ENCODE results near the gene APIP. TPM values are rescaled to one million over a fixed set of nuclear protein-coding genes. Genes with fewer than 3 reads are reported as not detected.

APIP gene
- total RNA-seq, 1 donor from 2014 or later: 26.3 TPM

- H3K4me1 Mint-ChIP-seq (ENCODE audit: low read depth): no peaks in the 10 kb centered on the region
Measured at GRCh38 chr11:34865261-34865660, 50.9 kb downstream of the APIP start.

DNA sequence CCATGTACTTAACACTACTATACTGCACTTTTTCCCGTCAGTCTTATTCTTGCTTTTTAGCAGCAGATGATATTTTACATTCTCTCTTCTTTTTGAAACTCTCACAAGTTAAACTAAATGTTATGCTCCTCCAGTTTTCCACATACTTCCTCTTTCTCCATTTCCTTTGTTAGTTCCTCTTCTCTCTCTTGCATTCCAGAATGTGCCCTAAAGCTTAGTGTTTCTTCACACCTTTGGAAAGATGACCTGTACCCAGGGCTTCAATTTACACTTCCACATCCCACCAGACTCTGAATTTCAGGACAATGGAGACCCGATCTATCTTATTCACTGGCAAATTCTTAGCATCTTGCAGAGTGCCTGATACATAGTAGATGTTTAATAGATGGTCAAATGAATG is 51.8 kb downstream of the APIP start:
- intact Hi-C loops (cut with micrococcal nuclease): no loop called here
- H3K27ac Mint-ChIP-seq: no peak overlapping the region
- no peak for DNase-seq (ENCODE audit: low spot score)
- no peaks in the 10 kb centered on the region for H3K4me1 Mint-ChIP-seq (ENCODE audit: low read depth)
- H3K9me3 Mint-ChIP-seq: no peaks in the 10 kb centered on the region
- H3K36me3 Mint-ChIP-seq (ENCODE audit: low read depth): no peaks in the 10 kb centered on the region
- H3K4me3 Mint-ChIP-seq: no peak overlapping the region
- peaks cover 9% of the 10 kb centered on the region for H3K27me3 Mint-ChIP-seq (ENCODE audit: insufficient read depth)

More at GRCh38 chr11:34865261-34865660, 50.9 kb downstream of the APIP start:
- no peaks in the 10 kb centered on the region for H3K9me3 Mint-ChIP-seq
- H3K36me3 Mint-ChIP-seq (ENCODE audit: low read depth): no peaks in the 10 kb centered on the region
- H3K4me3 Mint-ChIP-seq: no peak overlapping the region
- no peak overlapping the region for H3K27ac Mint-ChIP-seq
- no peak for DNase-seq (ENCODE audit: low spot score)
- peaks cover 9% of the 10 kb centered on the region for H3K27me3 Mint-ChIP-seq (ENCODE audit: insufficient read depth)
- intact Hi-C loops (cut with micrococcal nuclease): no loop called here

DNA sequence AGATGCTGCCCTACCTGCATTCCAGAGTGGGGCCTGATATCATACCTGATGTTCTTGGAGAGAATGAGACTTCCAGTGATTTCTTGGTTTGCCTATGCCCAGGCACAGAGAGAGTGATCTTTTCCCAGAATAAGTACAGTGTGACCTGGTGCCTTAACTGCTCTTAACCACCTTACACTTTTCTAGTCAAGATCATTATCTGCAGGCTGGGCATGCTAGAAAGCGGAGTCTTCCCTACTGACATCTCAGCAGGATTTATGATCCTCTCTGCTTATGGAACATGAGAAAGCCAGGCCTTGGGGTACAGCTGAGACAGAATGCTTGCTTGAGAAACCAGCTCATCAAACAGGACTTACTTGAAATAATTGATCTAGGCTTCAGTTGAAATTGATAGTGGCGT is 53.1 kb downstream of the APIP start:
- no peaks in the 10 kb centered on the region for H3K9me3 Mint-ChIP-seq
- no peak overlapping the region for H3K27ac Mint-ChIP-seq
- H3K27me3 Mint-ChIP-seq (ENCODE audit: insufficient read depth): peaks cover 9% of the 10 kb centered on the region
- no peak overlapping the region for H3K4me3 Mint-ChIP-seq
- DNase-seq (ENCODE audit: low spot score): no peak
- intact Hi-C loops (cut with micrococcal nuclease): no loop called here
- no peaks in the 10 kb centered on the region for H3K36me3 Mint-ChIP-seq (ENCODE audit: low read depth)
- no peaks in the 10 kb centered on the region for H3K4me1 Mint-ChIP-seq (ENCODE audit: low read depth)

DNA sequence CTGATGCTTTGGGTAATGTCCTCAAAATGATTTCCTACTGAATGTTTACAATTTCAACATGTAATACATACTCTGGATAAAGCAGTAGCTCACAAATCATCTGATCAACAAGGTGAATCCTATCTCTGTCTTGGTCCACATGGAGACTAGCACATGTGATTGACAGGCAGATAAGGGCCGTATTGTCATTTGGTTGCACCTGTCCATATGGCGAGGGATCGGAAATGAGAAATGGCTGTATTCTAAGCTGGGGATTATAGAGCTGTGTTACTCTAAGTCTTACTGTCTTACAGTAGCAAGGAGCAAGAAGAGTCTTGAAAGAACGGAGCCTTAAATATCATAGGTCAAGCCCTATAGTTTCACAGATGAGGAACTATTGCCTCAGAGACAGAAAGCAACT is 55.7 kb downstream of the APIP start:
- no peaks in the 10 kb centered on the region for H3K4me1 Mint-ChIP-seq (ENCODE audit: low read depth)
- H3K36me3 Mint-ChIP-seq (ENCODE audit: low read depth): no peaks in the 10 kb centered on the region
- peaks cover 9% of the 10 kb centered on the region for H3K27me3 Mint-ChIP-seq (ENCODE audit: insufficient read depth)
- no peaks in the 10 kb centered on the region for H3K9me3 Mint-ChIP-seq
- no peak overlapping the region for H3K27ac Mint-ChIP-seq
- H3K4me3 Mint-ChIP-seq: no peak overlapping the region
- intact Hi-C loops (cut with micrococcal nuclease): no loop called here
- DNase-seq (ENCODE audit: low spot score): no peak

DNA sequence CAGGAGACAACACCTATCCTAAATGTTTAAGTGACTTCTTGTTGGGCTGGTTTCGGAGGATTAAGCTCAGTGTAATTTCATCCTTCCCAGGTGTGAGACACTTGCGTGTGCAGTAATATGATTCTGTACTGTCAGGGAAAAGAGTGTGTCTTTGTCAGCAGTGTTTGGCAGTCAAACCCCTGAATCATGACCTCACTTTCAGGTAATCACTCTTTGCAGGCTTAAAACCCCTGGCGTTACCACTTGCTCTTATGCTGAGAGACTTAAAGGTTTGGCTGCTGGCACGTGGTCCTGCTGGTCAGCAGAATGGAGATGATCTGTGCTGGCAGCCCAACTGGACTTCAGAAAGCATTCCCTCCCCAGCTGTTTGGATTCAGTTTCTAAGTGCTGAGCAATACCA is 56.1 kb downstream of the APIP start:
- Mint-ChIP-seq H3K4me3 (no peak overlapping the region), H3K27ac (no peak overlapping the region), H3K27me3 (ENCODE audit: insufficient read depth) (peaks cover 9% of the 10 kb centered on the region), H3K4me1 (ENCODE audit: low read depth) (no peaks in the 10 kb centered on the region), H3K36me3 (ENCODE audit: low read depth) (no peaks in the 10 kb centered on the region), H3K9me3 (no peaks in the 10 kb centered on the region)
- intact Hi-C loops (cut with micrococcal nuclease): no loop called here
- no peak for DNase-seq (ENCODE audit: low spot score)

DNA sequence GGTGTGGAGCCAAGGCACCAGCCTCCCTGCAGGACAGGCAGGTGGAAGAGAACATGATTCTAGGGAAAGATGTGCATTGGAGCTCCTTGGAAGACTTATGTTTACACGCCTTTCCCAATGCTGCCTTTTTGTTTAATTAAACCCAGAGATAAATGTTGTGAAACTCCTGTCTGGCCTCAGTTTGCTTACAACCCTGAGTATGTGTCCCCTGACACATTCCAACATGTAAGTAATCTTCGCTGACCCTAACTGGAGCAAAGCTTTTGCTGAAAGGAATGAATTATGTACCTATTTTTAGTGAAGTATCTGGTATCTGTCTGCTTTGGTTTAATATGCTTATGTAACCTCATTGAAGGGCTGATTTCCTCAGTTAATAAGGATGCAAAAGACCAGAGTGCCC is 56.7 kb downstream of the APIP start:
- intact Hi-C loops (cut with micrococcal nuclease): no loop called here
- no peak for DNase-seq (ENCODE audit: low spot score)
- Mint-ChIP-seq H3K4me3 (no peak overlapping the region), H3K27me3 (ENCODE audit: insufficient read depth) (peaks cover 8% of the 10 kb centered on the region), H3K4me1 (ENCODE audit: low read depth) (no peaks in the 10 kb centered on the region), H3K27ac (no peak overlapping the region), H3K36me3 (ENCODE audit: low read depth) (no peaks in the 10 kb centered on the region), H3K9me3 (no peaks in the 10 kb centered on the region)

DNA sequence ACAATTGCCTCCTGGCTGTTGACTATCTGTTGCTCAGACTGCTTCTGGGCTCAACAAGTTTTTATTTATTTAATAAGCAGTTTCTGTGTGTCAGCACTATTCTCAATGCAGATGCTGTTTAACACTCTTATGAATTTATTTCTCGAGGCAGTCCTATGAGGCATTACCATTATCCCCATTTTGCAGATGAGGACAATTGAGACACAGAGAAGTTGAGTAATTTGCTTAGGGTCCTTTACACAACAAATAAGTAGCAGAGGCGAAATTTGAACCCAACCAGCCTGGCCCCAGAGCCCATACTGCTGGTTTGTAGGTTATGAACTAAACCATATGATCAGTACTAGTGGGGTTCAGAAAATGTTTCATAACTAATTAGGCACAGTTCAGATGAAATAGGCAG is 58.7 kb downstream of the APIP start:
- H3K9me3 Mint-ChIP-seq: no peaks in the 10 kb centered on the region
- H3K4me1 Mint-ChIP-seq (ENCODE audit: low read depth): no peaks in the 10 kb centered on the region
- intact Hi-C loops (cut with micrococcal nuclease): no loop called here
- no peak overlapping the region for H3K4me3 Mint-ChIP-seq
- H3K36me3 Mint-ChIP-seq (ENCODE audit: low read depth): no peaks in the 10 kb centered on the region
- no peak for DNase-seq (ENCODE audit: low spot score)
- H3K27me3 Mint-ChIP-seq (ENCODE audit: insufficient read depth): peaks cover 7% of the 10 kb centered on the region
- H3K27ac Mint-ChIP-seq: no peak overlapping the region

- intact Hi-C loops (cut with micrococcal nuclease): no loop called here
- DNase-seq (ENCODE audit: low spot score): no peak
- Mint-ChIP-seq H3K4me1 (ENCODE audit: low read depth) (no peaks in the 10 kb centered on the region), H3K27ac (no peak overlapping the region), H3K4me3 (no peak overlapping the region), H3K9me3 (no peaks in the 10 kb centered on the region), H3K27me3 (ENCODE audit: insufficient read depth) (peaks cover 7% of the 10 kb centered on the region), H3K36me3 (ENCODE audit: low read depth) (no peaks in the 10 kb centered on the region)
Measured at GRCh38 chr11:34856251-34856650, 59.9 kb downstream of the APIP start.

- Mint-ChIP-seq H3K36me3 (ENCODE audit: low read depth) (no peaks in the 10 kb centered on the region), H3K27me3 (ENCODE audit: insufficient read depth) (peaks cover 7% of the 10 kb centered on the region), H3K4me3 (no peak overlapping the region), H3K27ac (no peak overlapping the region), H3K4me1 (ENCODE audit: low read depth) (no peaks in the 10 kb centered on the region), H3K9me3 (no peaks in the 10 kb centered on the region)
- intact Hi-C loops (cut with micrococcal nuclease): no loop called here
- no peak for DNase-seq (ENCODE audit: low spot score)
Measured at GRCh38 chr11:34855754-34856095, 60.5 kb downstream of the APIP start.

DNA sequence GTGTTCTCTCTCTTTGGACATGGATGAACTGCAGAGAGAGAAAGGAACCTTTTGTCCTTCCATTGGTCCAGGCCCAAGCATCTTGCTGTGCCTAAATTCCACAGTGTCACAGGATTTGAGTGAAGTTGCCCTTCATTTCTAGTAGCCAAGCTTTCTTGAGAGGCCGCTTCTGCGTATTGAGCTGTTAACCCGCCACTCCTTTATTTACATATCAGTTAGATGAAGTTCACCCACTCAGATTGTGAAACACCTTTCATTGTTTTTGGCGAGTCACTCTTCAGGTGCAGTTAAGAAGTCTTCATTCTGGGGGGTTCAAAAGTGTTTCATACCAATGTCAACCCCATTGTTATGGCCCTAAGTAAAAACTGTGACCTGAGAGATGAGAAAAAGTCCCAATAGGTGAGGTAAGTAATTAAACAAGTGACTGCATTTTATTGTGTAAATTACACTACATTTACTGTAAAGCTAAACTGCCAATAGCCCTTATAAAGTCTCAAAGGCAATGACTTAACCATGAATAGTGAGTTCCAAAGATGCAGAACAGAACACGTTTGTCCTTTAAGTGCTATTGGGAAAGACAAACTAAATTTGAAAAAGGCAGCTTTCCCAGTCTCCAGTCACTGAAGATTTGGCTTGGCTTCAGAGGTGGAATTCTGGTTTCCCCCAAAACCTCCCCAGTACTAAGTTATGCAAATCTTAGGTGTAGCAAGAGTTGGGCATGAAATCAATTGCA is 61.0 kb downstream of the APIP start:
- Mint-ChIP-seq H3K4me3 (no peak overlapping the region), H3K27me3 (ENCODE audit: insufficient read depth) (peaks cover 7% of the 10 kb centered on the region), H3K9me3 (no peaks in the 10 kb centered on the region), H3K36me3 (ENCODE audit: low read depth) (no peaks in the 10 kb centered on the region), H3K4me1 (ENCODE audit: low read depth) (no peaks in the 10 kb centered on the region), H3K27ac (no peak overlapping the region)
- no peak for DNase-seq (ENCODE audit: low spot score)
- intact Hi-C loops (cut with micrococcal nuclease): no loop called here

- intact Hi-C loops (cut with micrococcal nuclease): no loop called here
- no peak for DNase-seq (ENCODE audit: low spot score)
- H3K9me3 Mint-ChIP-seq: no peaks in the 10 kb centered on the region
- peaks cover 11% of the 10 kb centered on the region for H3K27me3 Mint-ChIP-seq (ENCODE audit: insufficient read depth)
- no peak overlapping the region for H3K4me3 Mint-ChIP-seq
- H3K27ac Mint-ChIP-seq: no peak overlapping the region
- H3K4me1 Mint-ChIP-seq (ENCODE audit: low read depth): no peaks in the 10 kb centered on the region
- H3K36me3 Mint-ChIP-seq (ENCODE audit: low read depth): no peaks in the 10 kb centered on the region
Measured at GRCh38 chr11:34851916-34852315, 64.3 kb downstream of the APIP start.

DNA sequence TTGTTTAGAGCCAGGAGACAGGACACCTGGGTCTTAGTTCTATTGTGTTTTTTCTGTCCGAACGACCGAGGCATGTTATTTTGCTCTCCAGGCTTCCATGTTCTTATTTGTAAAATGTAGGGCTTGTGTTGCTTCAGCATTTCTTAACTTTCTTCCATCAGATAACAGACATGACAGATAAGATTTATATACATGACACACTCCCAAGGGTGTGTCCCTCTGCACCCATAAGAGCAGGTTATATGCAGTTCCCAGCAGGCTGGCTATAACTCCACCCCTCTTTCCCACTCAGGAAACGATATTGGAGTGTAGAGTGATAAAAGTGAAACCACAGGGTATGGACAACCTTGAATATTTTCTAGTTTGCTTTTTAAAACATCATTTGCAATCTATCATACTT is 65.8 kb downstream of the APIP start:
- H3K27ac Mint-ChIP-seq: no peak overlapping the region
- peaks cover 16% of the 10 kb centered on the region for H3K27me3 Mint-ChIP-seq (ENCODE audit: insufficient read depth)
- intact Hi-C loops (cut with micrococcal nuclease): no loop called here
- H3K4me3 Mint-ChIP-seq: no peak overlapping the region
- DNase-seq (ENCODE audit: low spot score): no peak
- H3K9me3 Mint-ChIP-seq: no peaks in the 10 kb centered on the region
- H3K36me3 Mint-ChIP-seq (ENCODE audit: low read depth): no peaks in the 10 kb centered on the region
- H3K4me1 Mint-ChIP-seq (ENCODE audit: low read depth): no peaks in the 10 kb centered on the region

DNA sequence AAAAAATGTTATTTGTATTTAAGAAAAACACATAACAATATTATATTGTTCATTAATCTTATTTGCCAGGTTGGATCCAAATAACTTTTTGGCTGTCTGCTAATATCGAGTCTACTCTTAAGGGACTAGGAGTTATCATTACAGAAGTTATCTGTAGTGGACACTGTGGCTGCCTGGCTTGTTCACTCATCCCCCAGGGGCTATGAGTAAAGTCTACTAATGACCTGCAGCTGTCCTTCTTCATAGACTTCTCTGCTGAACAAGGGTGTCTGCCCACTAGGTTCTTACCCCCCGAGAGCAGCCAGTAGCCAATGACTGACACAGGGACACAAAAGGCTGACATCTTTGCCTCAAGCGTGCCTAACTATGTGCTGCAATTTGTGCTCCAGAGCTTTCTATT is 69.7 kb downstream of the APIP start:
- Mint-ChIP-seq H3K9me3 (no peaks in the 10 kb centered on the region), H3K27ac (no peak overlapping the region), H3K4me3 (no peak overlapping the region), H3K27me3 (ENCODE audit: insufficient read depth) (peaks cover 18% of the 10 kb centered on the region), H3K4me1 (ENCODE audit: low read depth) (no peaks in the 10 kb centered on the region), H3K36me3 (ENCODE audit: low read depth) (no peaks in the 10 kb centered on the region)
- intact Hi-C loops (cut with micrococcal nuclease): no loop called here
- no peak for DNase-seq (ENCODE audit: low spot score)
